Esophagus squamous epithelium (tissue), 4 donors: ENCODE measurements around the gene MS4A10.

ENCODE experiments used
- CTCF ChIP-seq, 6 experiments: fragments of 450-650 bp in 4 of 6; fragments of 200-600 bp in 2 of 6; sonication (generic) in 2 of 6; IDR thresholded peaks; one replicate each; pipeline ENCODE4 v1.5.1; 2016 to 2019; ENCODE audit warnings: antibody characterized with exemption in 6 of 6, mild to moderate bottlenecking in 4 of 6, moderate library complexity in 4 of 6
- POLR2A ChIP-seq, 4 donors: fragments of 450-650 bp; IDR thresholded peaks; one replicate each; pipeline ENCODE4 v1.6.1; 2017; ENCODE audit warnings: antibody characterized with exemption in 4 of 4, mild to moderate bottlenecking in 4 of 4, moderate library complexity in 3 of 4

- TF ChIP-seq CTCF (IDR thresholded peaks at IDR 0.05) (no peak), POLR2A (IDR thresholded peaks at IDR 0.05) (no peak)
Observed at GRCh38 chr11:60795291-60795690, 10.2 kb downstream of the MS4A10 start.
